ENCODE data around the gene ANKRD28.

The ANKRD28 gene

GRCh38 chr3:15744176-15744575, 53.6 kb downstream of the ANKRD28 start:
- TF ChIP-seq CTCF (IDR thresholded peaks at IDR 0.05) = no peak

DNA sequence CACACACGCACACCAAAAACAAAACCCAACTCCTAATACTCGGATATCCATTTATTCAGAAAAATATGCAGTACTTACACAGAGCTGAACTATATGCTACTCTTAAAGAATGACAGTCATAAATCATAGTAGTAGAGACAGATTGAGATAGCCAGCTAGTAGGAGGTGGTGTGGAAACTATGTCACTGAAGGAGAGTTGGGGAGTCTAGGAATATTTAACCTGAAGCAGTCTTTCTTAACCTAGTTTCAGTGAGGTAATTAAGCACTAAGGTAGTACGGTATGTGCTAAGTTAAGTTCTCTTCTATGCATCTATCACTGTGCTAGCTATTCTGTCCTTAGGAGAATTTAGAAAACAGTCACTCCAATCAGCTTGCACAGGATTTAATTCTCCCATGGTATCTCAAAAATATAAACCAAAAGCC, 54.2 kb downstream of the ANKRD28 start:
- TF ChIP-seq CTCF (IDR thresholded peaks at IDR 0.05) = no peak

DNA sequence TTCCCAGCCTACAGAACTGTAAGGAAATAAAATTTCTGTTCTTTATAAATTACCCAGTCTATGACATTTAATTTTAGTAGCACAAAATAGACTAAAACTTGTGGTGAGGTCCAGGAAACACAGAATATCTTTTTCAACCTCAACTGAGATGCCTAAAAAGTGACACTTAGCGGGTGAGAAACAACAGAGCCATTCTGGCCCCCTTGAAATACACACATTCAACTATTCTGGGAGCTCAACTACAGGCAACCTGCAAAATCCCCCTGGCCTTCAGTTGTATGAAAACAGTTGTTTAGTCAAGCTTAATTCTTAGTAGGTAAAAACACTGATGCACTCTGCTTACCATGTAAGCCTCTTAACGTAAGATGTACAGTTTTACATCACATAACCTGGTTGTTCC, 66.8 kb downstream of the ANKRD28 start:
- no peak for TF ChIP-seq CTCF (IDR thresholded peaks at IDR 0.05)

DNA sequence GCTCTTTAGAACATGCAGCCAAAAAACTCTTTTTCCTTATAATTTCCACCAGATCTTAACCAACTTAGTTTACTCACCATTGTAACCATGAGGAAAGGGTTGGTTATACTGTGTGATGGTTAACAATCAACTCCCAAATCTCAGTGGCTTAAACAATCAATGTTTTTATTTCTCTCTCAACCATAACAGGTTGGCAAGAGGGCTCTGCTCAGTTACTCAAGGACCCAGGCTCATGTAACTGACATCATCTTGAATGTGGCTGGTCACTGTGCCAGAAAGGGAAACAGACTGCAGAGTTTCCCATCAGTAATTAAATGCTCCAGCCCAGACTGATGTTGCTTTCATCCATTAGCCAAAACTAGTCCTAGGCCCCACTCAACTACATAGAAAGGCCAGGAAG, 69.0 kb downstream of the ANKRD28 start:
- TF ChIP-seq CTCF (IDR thresholded peaks at IDR 0.05) = no peak

DNA sequence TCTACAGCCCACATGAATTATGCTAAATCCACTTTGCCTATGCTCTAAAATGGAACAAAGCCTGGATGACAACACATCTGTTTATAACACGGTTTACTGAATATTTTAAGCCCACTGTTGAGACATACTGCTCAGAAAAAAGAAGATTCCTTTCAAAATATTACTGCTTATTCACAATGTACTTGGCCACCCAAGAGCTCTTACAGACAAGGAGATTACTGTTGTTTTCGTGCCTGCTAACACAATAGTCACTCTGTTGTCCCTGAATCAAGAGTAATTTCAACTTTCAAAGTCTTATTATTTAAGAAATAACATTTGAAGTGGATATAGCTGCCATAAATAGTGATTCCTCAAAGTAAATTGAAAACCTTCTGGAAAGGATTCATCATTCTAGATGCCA, 70.9 kb downstream of the ANKRD28 start:
- TF ChIP-seq CTCF (IDR thresholded peaks at IDR 0.05) = no peak

DNA sequence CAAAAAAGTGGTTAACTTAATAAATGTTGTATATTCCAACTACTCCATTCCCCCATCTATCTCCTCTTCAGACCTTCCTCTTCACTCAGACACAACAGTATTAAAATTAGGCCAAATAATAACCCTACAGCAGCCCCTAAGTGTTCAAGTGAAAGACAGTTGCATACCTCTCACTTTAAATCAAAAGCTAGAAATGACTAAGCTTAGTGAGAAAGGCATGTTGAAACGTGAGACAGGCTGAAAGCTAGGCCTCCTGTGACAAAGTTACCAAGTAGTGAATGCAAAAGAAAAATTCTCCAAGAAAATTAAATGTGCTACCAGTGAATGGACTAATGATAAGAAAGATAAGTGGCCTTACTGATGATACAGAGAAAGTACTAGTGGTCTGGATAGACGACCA, 71.7 kb downstream of the ANKRD28 start:
- no peak for TF ChIP-seq CTCF (IDR thresholded peaks at IDR 0.05)

DNA sequence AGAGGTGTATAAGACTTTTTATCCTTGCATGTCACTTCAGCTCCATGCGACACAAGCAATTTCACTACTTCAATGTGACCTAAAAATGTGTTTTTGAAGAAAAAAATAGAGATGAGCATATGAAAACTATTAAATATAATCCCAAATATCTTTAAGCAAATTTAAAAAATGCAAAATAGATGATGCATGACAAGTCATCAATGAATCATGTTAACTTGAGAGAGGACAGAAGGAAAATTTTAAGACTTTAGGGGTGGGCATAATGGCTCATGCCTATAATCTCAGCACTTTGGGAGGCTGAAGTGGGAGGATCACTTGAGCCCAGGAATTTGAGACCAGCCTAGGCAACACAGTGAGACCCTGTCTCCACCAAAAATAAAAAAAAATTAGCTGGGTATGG, 73.3 kb downstream of the ANKRD28 start:
- no peak for TF ChIP-seq CTCF (IDR thresholded peaks at IDR 0.05)

- no peak for TF ChIP-seq CTCF (IDR thresholded peaks at IDR 0.05)
These were observed 74.2 kb downstream of the ANKRD28 start for GRCh38 chr3:15723624-15723884.

All from LNCAP (cell line).